ENCODE data around the gene SLC39A11.

The SLC39A11 gene

DNA sequence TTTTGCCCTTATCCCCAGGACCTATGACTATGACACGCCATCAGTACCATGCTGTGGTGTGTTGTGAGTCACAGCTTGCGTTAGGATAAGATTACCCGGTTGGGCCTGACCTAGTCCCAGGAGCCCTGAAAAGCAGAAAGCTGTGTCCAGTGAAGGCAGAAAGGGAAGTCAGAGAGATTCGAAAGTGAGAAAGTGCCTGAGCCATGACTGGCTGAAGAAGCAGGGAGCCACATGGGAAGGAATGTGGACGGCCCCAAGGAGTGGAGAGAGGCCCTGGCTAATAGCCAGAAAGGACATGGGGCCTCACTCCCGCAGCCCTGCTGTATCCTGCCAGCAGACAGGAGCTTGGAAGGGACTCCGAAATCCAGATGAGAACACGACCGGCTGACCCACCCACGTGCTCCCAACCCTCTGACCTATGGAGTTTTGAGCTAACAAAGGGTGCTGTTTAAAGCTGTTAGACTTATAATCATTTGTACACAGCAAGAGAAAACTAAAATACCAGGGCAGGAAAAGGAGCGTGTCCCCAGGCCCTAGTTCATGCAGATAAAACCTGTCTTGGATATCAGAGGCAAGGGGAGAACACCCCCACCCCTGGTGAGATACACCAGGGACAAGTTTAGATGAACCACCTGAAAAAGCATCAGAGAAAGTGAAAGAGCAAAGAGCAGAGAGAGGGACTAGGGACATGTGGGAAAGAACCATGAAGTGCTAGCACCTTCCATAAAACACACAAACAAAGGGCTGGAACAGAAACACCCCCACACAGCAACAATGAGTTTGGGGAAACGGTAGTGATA lies 115.3 kb downstream of the SLC39A11 start:
- DNase-seq (ENCODE audit: low spot score): no peak

DNA sequence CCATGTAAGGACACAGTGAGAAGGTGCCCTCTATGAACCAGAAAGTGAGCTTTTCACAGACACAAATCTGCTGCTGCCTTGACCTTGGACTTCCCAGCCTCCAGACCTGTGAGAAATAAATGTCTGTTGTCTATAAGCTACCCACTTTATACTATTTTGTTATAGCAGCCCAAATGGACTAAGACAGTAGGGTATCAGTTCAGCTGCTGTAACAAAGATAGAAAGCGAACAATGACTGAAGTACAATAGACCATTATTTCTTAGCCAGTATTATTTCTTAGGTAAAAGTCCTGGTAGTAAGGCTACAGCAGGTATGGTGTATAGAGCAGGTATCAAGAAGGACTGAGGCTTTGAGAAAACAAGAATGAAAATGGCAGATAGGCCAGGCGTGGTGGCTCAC lies 117.0 kb downstream of the SLC39A11 start:
- no peak for DNase-seq (ENCODE audit: low spot score)

DNA sequence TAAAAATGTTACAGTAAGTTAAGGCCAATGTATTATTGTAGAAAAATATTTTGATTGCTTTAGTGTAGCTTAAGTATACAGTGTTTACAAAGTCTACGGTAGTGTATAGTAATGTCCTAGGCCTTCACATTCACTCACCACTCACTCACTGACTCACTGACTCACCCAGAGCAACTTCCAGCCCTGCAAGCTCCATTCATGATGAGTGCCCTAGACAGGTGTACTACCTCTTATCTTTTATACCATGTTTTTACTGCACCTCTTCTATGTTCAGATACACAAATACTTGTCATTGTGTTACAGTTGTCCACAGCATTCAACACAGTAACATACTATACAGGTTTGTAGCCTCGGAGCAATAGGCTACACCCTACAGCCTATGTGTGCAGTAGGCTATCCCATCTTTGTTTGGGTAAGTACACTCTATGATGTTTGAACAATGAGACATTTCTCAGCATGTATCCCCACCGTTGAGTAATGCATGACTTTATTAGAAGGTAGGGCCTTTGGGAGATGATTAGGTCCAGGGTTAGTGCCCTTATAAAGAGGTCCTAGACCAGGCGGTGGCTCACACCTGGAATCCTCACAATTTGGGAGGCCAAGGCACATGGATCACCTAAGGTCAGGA lies 117.8 kb downstream of the SLC39A11 start:
- no peak for DNase-seq (ENCODE audit: low spot score)

DNA sequence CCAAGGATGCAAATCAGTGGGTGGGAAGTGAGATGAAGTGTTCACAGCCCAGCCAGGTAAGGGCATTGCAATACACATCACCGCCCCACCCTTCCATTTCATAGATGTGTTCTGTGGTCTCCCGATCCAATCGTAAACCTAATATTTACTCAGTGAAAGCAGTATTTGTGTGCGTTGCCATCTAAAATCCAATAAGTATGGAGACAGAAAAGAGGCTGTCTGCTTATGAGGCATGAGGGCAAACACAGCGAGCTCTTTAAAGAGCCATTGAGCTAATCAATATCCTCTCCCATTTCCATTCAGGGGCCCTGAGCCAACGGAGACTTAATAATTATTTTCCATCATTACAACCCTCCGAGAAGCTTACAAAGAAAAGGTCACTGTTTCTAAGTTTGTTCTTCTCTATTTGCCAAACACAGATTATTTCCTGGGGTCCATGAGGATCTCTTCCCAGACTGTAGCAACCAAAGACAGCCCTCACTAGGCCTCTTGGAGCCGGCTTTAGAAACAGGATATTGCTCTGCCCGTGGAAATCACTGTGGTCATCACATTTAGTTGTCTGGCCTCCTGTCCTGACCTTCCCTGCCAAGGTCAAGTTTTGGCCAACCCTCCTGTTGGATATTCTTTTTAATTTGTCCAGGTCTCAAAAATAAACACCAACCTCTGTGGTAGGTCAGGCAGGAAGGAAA lies 120.1 kb downstream of the SLC39A11 start:
- no peak for DNase-seq (ENCODE audit: low spot score)

DNA sequence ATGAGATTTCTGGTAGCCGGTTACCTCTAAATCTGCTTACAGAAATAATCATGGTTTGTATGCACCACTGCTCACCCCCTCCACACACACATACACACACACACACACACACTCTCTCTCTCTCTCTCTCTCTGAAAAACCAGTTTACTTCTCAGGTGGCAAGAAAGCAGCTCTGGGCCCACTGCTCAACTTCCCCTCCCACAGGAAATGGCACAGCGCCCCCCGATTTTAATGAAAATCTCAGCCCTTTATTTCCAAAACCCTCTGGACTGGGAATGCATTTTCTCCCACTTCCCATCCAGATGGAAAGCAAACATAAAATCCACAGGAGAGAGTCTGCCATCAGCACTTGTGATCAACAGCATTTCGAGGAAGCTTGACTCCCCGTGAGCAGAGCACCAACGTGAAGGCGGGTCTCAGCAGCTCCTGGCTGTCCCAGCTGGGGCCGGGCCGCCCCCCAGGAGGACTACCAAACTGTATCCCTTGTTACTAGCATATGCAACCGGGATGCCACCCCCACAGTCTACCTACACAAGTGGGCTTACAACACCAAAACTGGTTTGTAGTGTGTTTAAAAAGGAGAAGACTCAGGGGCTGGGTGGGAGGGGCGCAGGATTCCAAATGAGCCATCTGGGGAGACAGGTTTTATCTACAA lies 121.1 kb downstream of the SLC39A11 start:
- no peak for DNase-seq (ENCODE audit: low spot score)

DNA sequence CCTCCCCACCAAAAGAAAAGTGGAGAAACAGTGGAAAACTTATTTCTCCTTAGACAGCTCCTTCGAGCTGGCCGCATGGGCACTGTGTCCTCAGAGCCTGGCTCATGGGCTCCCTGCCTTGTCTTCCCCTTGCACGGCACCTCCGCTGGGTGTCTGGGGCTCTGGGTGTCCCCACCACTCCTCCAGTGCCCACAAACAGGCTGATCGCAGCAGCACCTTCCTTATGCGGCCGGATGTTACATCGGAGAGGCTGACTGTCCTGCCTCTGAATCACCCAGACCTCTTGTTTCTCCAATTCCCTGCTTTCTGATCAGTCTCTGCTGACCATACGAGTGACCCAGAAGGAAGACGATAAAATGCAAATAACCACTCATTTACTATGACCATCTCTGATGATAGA lies 121.7 kb downstream of the SLC39A11 start:
- DNase-seq (ENCODE audit: low spot score): no peak

DNA sequence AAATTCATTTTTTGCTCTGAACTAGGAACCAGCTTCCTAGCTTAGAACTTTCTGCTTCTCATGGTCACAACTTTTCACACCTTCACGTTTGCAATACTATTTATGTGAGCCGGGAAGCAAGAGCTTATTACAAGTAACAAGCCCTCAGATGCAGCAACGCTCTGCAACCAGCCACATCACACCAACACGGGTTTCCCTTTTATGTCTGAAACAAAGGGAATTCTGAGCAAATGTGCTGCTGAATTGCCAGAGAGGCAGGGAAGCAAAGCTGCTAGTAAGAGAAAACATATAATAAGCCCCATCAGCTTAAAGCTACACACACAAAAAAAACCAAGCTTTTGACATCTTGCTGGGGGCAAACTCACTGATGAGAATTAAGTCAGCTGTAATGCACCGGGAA lies 122.2 kb downstream of the SLC39A11 start:
- DNase-seq (ENCODE audit: low spot score): no peak

DNA sequence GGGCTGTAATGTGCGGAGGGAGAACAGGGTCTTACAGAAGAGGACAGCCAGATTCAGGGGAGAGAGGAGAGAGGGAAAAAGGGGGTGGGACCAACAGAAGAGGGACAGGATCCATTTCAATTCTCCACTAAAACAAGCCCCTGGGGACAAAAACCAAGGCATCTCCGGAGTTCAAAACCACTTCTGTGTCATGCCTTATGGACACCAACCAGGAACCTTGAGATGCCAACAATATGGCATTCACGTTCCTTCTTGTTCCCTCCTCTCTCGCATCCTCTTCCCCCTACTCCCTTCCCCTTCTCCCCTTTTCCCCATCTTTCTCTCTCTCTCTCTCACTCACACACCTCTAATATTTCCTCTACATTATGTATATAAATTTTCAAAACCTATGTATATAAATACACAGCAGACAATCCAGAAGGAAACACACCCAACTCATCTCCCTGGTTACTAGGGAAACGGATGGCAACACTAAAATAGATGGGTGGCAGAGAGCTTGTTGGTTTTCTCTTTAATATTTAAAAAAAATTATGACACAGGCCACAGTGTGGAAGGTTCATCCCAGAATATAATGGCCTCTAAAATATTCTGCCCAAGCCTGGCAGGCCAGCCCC lies 123.1 kb downstream of the SLC39A11 start:
- no peak for DNase-seq (ENCODE audit: low spot score)

DNA sequence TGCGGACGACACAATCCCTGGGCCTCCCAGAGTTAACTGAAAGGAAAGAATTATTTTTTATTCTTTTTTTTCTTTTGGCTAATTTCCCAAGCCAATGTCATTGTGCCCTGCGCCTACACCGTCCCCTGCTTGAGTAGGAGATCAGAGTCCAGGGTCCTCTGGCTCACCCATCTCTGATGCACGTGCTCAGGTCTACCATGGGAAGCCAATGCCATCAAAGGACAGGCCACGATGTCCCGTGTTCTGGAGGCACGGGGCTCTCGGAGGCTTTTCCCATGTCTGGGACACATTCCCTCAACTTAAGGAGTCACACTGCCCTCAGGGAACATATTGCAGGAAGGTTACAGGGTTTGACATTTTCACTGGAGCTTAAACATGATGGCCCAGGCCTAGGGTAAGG lies 123.7 kb downstream of the SLC39A11 start:
- DNase-seq (ENCODE audit: low spot score): no peak

DNA sequence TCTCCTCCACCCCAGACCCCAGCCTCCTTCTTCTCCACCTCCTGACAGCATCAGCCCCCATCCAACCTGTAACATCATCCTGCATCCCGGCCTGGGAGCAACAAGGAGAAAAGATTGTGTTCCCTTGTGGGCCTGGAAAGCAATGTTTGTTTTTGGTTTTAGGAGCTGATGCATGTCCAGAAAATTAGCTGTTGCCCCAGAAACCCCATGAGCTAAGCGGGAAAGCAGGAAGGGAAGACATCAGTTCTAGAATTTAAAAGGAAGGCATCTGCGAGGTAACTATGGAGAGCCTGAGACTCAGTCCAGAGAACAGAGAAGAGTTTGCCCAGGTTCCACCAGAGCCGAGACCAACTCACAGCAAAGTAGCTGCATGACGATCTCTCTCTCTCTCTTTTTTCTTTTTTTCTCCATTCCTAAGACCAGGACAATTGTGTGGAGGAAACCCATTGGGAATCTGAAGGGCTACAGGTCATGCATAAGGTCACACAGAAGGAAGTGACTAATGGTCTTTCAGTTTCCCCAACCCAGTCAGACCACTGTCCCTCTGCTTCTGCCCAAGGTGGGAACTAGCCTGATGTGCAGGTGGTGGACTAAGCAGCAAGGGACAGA lies 124.4 kb downstream of the SLC39A11 start:
- DNase-seq (ENCODE audit: low spot score): no peak

DNA sequence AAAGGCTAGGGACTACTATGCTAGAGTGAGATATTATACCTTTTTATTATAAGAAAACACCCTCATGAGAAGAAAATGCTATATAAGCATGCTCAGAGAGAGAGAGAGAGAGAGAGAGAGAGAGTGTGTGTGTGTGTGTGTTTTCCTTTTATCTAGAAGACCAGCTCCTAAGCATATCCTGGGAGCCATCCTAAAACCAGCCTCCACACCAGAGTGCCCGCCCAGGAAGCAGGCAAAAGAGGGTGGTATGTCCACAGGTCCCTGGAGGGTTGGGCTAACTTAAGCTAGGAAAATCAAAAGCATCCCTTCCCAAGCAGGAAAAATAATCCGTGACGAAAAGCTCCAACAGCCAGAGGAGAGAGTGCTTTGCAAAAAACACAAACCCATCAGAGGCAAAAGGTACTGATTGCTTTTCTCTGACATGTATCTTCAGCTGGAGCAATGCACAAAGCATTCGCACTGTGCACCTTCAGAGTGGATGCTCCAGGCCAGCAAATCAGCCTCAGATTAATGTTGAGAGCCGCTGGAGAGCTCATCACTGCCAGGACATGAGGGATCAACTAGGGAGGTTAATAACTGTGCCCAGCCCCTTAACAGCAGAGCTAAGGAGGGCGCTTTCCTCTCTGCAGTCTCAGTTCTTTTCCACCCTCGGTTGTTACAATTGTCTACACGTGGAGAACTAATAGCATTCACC lies 125.1 kb downstream of the SLC39A11 start:
- DNase-seq (ENCODE audit: low spot score): no peak

DNA sequence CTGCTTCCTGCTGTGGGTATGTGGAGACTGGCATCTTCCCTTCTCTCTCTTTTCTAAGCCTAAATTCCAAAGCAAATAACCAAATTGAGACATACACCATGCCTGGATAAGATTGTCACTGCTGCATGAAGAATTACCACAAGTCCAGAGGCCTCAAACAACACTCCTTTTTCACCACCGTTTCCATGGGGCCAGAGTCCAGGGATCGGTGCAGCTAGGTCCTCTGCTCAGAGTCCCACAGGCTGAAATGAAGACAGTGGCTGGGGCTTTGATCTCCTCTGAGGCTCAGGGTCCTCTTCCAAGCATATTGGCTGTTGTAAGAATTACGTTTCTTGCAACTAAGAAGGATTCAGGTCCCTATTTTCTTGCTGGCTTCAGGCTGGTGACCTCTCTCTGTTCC lies 130.4 kb downstream of the SLC39A11 start:
- peak; percentile 58 for DNase-seq (ENCODE audit: low spot score)

DNA sequence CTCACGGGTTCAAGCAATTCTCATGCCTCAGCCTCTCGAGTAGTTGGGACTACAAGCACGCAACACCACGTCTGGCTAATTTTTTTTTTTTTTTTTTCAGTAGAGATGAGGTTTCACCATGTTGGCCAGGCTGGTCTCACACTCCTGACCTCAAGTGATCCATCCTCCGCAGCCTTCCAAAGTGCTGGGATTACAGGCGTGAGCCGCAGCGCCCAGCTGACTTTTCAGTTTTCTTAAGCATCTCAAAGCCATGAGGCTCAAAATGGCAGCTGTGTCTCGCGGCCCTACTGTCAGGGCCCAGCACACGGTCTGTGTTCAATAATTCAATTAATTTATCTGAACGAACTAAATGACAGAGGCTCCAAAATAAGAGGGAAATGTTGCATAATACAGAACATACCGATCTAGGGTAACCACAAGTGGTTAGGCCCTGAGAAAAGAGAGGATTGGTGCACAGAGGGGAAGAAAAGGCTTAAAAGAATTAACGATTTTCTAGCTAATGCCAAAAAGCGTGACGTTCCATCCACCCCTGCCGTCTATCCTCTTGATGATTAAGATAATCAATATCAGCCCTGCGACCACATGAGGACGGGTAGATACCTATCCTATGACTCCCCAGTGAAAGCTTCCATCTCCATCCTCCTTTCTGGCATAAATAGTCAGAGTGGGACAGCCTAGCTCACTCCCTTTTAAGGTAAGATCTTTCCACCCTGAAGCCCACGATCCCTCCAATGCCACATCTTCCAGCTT lies 136.9 kb downstream of the SLC39A11 start:
- no peak for DNase-seq (ENCODE audit: low spot score)

DNA sequence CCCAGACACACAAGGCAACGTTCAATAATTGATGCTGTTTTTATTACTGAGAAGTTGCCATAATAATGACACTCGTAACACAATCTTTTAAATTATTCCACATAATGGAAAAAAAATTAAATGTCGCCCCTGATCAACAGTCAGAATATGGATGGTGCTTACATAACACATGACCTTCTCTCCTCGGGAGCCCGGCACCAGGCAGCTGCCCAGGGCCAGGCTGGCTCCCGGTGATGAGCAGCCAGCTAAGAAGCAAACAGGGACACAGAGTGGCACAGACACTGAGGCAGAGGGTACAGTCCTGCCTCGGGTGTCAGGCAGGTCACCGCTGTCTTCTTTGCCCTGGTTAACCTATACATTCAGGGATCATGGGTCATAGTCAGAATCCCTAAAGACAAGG lies 137.9 kb downstream of the SLC39A11 start:
- DNase-seq (ENCODE audit: low spot score): no peak

DNA sequence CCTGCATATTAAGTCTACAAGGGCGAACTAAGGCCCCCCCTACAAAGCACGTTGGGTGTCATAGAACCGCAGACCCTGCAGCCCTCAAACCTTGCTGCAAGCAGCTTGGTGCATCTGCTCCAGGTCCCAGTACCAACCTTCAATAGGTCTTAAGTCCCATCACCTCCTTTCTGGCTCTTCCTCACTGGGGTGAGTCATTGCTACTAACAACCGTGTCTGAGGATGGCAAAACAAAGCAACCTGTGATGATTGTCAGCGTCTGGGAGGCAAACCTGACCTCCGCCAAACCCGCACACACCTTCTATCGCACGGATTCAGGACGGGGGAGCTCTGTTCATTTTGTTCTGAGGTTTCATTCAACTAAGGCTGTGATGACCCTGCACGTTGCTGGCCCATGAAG lies 138.9 kb downstream of the SLC39A11 start:
- DNase-seq (ENCODE audit: low spot score): no peak

DNA sequence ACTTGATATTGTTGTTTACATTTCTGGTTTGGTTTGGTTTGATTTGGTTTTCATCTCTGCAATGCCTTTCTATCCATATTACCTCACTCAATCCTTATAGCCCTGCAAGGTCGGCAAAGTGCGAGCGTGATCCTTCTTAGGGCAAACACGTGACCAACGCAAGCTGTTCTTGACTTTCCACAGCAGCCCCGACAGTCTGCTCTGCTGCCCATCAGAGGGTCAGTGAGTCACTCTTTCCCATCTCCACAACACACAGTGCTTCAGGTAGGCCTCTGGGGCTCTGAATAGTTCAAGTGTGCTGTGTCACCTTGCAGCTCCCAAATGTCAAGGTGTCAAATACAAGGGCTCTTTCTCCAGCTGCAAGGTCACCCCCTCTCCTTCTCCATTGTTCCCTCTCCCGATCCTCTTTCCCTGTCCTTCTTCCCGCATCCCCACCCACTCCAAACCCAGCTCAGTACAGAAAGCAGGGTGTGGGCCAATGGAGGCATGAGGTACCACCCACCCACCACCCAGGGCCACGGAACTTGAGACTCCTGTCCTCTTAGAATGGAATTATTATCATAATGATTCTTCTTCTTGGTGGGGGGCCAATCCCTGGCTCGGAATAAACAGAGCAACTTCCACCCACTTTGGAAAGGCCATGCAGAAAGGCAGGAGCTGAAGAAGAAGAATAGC lies 139.7 kb downstream of the SLC39A11 start:
- DNase-seq (ENCODE audit: low spot score): no peak

DNA sequence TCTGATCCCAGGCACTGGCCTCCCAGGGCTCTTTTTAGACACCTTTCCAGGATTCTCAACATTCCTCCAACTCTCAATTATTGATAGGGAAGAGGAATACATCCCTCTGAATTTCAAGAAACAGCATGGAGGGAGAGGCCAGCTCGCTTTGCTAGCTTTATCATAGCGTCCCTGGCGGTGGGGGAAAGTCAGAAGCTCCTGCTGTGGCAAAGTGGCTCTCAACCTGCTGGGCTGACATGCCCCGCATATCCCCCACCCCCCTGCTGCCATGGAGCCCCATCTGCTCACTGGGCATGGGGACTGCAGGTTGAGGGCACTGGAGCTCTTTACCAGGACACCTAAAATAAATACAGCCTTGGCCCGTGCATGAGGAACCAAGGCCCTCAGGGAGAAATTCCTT lies 140.3 kb downstream of the SLC39A11 start:
- no peak for DNase-seq (ENCODE audit: low spot score)

DNA sequence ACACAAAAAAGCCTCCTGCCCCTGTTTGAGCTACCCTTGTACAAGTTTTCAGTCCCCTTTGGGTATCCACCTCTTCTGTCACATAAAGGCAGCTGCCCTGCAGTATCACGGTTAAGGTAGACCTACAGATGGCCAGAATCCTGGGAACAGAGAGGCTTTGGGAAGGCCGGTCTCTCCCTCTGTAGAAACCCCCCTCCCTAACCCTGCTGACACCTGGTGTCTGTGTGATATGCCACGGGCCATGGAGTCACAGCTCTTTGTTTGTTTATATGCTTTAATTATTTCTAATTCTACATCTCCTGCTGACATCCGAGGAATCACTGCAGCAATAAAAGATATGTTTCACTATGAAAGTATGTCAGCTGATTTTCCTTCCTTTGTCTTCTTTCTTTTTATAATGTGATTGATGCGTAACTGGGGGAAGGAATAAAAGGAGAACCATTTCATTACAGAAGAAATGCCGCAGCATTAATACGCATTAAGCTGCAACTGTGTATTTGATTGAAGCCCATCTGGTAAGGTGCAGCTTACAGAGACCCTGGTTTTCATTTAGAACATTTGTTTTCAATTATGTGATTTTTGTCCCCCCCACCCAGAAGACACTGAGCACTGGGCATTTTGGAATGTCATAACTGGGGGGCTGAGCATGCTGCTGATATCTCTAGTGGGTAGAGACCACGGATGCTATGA lies 142.1 kb downstream of the SLC39A11 start:
- DNase-seq (ENCODE audit: low spot score): no peak

DNA sequence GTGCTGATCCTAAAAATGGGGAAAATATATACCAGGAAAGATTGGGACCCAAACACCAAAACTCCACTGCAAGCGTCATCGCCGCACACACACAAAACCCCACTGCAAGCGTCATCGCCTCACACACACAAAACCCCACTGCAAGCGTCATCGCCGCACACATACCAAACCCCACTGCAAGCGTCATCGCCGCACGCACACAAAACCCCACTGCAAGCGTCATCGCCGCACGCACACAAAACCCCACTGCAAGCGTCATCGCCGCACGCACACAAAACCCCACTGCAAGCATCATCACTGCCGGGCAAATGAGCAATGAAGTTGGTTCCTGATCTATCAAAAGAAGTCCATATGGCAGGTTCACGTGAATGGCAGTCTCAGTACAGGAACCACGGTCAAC lies 144.4 kb downstream of the SLC39A11 start:
- DNase-seq (ENCODE audit: low spot score): no peak
